SK-N-MC (cell line): ENCODE measurements around the gene CENPC.

Experiments
- EZH2 ChIP-seq: fragments of 200-600 bp; sonication (generic); IDR thresholded peaks from one replicate; pipeline ENCODE4 v1.6.1; 2017; ENCODE audit warnings: antibody characterized with exemption
- FOXP2 ChIP-seq: optimal IDR thresholded peaks from 2 replicates; pipeline ENCODE3; 2011; ENCODE audit warnings: mild to moderate bottlenecking, moderate library complexity; ENCODE audit not compliant: insufficient read depth; ENCODE audit errors: extremely low read length, control extremely low read depth
- POLR2AphosphoS5 ChIP-seq: IDR thresholded peaks from 2 replicates; pipeline ENCODE4 v1.6.1; 2012; ENCODE audit warnings: mild to moderate bottlenecking, low read depth, low read length, borderline replicate concordance

GRCh38 chr4:67546004-67546356, 677 bp upstream of the CENPC start:
- TF ChIP-seq POLR2AphosphoS5, result no peak
- no peak for TF ChIP-seq FOXP2
- TF ChIP-seq EZH2, result no peak
